Left kidney (tissue), 2 donors: ENCODE measurements around the gene TTC34. TPM values are rescaled to one million over a fixed set of nuclear protein-coding genes. Genes with fewer than 3 reads are reported as not detected.

Source experiments
- DNase-seq: peaks from one replicate; pipeline ENCODE4 v3.0.0-alpha.2; 2013
- polyA plus RNA-seq: library from polyadenylated mRNA; unstranded; fragments of 120-200 nt; gene quantifications from one replicate; pipeline ENCODE4 v1.2.1, GENCODE V29; 2013; ENCODE audit not compliant: insufficient read length

The TTC34 gene
- polyA plus RNA-seq, 1 donor: 1.3 TPM

DNA sequence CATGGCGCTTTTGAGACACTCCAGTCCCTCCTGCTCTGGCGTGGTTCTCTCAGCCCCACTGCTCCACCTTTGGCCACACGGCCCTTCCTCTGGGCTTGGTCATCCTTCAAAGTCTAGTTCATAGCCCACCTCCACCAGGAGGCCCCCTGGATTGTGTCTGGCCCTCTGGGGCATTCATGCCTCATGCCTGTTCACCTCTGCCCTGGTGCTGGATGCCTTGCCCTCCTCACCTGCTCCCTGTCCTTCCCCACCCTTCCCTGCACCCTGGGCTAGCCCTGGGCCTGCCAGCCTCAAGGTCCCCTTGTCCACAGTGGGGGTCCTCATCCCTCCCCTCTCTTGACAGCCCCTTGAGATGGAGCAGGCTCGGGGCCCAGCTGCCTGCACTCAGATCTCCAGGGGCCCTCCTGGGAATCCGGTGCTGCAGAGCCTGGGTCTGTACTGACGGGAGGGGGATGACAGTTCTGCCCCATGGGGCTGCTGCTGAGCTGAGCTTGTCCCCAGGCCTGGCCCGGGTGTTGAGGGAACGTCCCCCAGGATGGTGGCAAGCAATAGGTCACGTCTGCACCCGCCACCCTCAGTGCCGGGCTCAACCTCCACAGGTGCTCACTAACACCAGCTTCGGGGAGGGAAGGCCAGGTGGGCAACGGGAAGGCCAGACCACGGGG lies 196.5 kb downstream of the TTC34 start:
- no peak for DNase-seq

- no peak for DNase-seq
Measured at GRCh38 chr1:2604156-2604843, 197.2 kb downstream of the TTC34 start.

GRCh38 chr1:2603521-2604155 lies 197.9 kb downstream of the TTC34 start:
- DNase-seq: no peak

- DNase-seq: no peak
Measured at GRCh38 chr1:2602866-2603520, 198.5 kb downstream of the TTC34 start.

DNA sequence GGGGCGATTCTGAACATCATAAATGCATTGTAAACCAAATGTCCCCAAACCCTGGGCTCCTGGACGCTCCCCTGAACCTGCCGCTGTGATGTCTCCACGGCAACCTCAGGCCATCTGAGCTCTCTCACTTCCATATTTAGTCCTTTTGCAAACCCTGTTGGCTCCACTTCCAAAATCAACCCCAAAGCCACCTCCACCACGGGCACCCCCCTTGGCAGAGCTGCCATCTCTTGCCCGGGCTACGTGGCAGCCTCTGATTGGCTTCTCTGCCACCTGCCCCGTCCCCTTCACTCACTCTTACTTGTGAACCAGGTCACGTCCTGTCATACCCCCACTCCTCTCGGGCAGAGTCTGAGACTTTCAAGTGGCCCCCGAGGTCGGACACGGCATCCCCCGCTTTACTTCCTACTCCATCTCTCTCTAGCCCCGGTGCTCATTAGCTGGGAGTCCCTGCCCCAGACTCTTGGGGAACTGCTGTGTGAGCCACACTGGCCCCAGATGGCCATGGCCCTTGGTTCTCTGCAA lies 199.1 kb downstream of the TTC34 start:
- DNase-seq: no peak

DNA sequence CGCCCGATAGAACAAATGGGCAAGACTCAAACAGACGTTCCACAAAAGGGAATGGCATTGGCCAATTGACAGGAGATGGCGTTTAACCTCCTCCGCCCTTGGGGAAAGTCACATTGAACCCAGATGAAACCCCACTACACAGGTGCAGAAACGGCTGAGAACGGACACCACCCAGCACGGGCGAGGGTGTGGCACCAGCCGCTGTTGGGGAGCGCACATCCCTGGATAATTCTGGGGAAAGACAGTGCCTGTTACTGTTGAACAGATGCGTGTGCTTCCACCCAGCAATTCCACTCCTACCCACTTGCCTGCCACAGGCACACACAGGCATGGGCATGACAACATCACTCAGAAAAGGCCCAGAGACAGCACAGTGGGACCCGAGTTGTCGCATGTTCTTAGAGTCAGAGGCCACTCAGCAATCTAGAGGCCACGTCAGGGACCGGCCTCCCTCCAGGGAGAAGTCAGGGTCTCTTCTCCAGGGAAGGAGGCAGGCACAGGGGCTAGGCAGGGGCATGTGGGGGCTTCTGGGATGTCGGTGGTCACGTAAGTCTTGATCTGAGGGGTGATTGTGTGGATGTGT lies 199.7 kb downstream of the TTC34 start:
- DNase-seq: no peak

DNA sequence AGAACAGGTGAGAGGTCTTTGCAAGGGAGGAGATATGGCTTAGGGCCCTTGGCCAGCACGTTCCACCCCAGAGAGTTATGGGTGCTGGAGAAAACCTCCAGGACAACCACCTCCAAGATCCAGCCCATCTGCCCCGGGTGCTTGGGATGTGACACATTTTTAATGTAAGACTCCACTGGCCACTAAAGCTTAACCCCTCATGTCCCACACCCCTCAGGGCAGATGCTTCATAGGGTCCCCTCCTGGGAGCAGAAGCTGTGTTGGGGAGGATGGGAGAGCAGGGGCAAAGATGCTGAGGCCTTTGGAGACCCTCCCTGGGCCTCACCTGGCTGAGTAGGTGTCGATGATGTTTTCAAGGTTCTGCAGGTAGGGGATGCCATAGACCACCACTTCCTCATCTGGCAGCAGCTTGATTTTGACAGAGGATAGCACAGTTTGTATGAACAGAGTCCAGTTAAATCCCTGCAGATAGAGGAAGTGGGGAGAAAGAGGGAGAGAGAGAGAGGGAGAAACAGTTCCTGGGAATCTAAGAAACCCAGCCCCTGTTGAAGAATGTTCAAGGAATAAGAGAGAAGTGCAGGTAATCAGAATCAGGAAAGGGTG lies 203.1 kb downstream of the TTC34 start:
- no peak for DNase-seq

DNA sequence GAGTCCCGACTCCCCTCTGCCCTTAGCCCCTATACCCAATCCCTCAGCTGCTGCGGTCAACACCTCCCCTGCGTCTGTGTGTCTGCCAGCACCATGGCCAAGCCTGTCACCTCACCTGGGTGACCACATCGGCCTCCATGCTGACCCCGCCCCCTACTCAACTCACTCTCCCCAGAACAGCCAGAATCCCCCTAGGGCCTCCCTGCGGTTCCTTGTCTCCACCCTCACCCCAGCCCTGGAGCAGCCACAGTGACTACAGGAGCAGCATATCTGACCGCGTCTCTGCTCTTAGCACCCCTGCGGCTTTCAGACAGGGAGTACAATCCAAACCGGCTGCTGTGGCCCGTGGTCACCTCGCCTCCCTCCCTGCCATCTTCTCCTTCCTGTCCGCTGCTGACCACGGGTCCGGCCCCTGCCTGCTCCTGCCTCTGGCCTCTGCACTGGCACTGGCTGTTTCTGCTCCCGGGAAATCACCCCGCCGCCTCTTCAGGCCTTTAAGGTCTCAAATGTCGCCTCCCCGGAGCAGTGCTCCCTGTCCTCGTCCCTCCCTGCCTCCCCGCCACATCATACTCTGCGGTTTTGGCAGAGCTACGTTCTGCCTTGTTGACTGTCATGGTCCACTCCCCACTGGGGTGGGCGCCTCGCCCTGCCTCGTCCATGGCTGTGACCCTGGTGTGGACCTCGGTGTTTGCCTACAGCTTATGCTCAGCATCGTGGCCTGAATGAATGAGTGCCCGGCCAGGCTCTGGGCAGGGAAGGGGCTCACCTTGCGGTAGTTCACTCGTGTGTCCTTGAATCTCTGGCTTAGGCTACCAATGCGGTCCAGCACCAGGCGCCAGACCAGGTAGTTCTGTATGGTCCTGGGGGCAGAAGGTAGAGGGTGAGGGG lies 203.8 kb downstream of the TTC34 start:
- DNase-seq: no peak

DNA sequence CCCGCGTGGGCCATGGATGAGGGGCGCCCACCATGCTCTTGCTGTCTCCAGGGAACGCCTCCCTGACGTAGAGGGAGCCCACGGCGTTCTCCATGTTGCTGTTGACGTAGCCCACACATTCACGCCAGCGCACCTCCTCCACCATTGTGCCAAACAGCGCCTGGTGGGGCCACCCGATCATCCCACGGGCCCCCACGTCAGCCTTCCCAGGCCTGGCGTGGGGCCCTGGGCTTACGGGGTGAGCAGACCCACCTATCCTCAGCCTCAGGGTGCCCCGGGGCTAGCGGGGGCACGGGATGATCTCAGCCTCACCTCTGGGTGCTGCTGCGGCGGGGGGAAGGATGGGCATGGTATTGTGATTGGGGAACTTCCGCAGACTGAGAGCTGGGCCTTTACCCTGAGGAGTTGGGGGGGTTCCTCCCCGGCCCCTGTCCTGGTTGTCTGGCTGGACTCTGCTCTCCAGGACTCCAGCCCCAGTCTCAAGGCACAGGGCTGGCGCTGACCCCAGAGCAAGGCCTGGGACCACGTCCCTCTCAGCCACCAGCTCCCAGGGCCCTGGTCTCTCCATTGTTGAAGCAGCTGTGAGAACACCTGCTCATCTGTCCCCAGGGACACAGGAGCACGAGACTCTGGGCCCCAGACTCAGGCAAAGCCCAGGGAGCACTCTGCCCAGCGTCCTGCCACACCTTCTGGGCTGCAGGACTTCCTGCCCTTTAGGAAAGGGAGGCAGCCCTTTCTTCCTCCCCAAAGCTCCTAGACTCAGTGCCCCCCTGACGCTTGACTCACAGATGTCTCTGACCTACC lies 204.8 kb downstream of the TTC34 start:
- no peak for DNase-seq

DNA sequence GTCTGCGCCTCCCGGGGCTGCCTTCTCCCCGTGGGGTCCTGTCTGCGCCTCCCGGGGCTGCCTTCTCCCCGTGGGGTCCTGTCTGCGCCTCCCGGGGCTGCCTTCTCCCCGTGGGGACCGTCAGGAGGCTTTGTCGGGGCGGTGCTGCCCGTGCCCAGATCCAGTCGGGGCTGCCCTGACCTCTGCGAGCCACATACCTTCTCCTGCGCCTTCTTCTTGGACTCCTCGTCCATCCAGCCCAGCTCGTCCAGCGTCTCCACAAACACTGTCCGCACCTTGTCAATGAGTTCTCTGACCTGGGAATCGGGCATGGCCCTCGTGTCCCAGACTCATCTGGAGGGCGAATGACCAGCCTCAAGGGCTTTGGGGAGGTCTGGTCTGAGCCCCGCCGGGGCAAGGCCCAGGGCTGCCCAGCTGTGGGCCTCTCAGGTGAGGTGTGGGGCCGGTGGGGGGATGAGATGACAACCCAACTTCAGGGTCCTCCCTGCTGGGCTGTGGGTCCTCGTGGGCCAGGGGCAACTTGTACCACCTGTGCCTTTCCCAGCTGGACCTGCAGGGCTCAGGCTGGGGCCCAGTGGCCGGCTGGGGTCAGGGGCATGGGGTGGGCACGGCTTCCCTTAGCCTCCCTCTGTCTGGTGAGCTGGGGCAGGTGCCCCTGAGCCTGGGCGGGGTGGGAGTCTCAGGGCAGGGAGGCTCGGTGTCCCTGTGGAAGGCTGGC lies 205.5 kb downstream of the TTC34 start:
- DNase-seq: no peak

DNA sequence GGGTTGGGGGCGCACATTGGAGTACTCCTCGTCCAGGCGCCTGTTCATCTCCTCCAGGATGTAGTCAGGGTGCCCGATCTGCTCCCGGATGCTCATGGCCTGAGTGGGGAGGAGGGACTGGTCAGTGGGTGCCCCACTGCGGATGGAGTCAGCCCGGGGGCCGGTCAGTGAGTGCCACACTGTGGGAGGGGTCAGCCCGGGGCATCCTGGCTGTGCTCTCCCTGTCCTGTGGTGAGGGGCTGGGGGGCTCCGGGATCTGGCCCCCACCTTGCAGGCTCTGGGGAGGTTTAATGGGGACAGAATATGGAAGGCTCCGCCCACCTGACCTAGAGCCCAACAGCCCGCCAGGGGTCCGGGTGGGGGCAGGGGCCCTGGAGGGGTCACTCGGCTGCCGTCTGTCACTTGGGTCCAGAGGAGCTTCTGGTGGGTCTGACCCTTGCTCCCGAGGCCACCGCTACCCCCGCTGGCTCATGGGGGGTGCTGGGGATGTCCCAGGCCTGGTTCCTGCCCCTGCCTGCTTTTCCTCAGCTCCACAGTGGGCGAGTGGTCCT lies 206.2 kb downstream of the TTC34 start:
- no peak for DNase-seq

- no peak for DNase-seq
Measured at GRCh38 chr1:2594641-2595131, 206.8 kb downstream of the TTC34 start.

DNA sequence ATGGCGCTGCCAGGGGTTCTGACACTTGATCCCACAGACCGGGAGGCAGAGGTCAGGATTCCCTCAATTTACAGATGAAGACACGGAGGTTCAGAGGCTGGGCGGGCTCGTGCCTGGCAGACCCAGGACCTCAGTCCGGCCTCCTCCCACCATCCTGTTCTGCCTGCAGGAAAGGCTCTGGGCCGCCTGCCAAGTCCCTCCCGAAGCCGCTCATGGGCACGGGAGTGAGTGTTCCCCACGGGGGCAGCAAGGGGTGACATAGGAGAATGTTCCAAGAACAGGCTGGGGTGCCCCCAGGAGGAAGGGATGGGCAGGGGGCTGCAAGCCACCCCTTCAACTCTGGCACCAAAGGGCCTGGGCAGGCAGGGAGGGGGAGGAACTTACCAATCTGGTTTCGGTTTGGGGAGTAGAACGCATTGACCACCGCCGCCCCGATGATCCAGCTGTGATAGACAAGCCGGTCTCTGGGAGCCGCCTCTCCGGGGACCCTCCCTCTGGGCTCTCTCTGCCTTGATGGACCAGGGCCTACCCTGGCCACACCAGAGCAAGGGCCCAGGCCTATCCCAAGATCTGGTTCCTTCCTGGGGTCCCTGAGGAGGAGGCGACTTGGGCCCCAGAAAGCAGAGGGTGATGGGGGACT lies 207.4 kb downstream of the TTC34 start:
- DNase-seq: no peak

DNA sequence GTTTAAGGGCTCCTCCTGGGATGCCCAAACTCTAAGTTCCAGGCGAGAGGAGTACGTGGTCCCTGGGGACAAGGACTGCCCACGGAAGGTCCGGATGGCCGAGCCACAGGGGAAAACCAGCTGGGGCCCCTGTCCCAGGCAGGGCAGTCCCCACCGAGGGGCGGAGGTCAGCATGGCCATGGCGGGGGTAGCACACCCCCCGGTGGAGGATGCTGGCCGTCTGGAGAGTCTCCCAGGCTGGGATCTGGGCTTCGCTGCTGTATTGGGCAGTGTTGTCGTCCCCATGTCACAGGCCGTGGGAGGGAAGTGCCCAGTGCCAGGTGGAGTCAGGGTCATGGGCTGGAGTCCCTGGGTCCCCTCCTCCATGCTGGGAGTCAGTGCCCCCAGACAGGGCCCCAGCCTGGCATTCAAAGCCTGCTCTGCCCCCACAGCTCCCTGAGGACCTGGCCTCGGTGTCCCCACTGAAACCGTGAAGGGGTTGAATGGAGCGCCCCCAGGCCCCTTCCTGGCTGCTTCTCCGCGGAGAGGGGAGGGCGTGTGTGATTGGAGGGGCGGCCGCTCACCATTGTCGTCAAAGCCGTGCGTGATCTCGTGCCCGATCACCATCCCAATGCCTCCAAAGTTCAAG lies 208.1 kb downstream of the TTC34 start:
- no peak for DNase-seq

- DNase-seq: no peak
Measured at GRCh38 chr1:2592672-2593071, 208.8 kb downstream of the TTC34 start.

- DNase-seq: no peak
Measured at GRCh38 chr1:2591581-2592261, 209.8 kb downstream of the TTC34 start.

DNA sequence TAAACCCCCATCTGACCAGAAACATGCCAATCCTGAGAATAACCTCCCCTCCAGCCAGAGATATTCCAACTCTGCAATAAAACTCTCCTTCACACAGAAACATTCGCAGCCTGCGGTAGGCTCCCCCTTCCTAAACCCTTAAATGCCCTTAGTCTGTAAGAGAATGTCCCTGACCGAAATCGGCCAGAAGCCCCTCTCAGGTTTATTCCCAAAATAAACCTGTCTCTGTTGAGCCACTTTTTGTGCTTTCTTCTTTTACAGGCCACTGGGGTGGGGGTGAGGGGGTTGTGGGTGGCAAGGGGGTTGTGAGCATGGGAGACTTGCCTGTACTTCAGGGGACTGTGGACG lies 210.3 kb downstream of the TTC34 start:
- DNase-seq: no peak
